Midbrain (tissue), 1 donor: ENCODE measurements around the gene ZMIZ1.

Experiments used
- DNase-seq: peaks from one replicate; lab custom pipeline; 2025; lab: John Stamatoyannopoulos, UW

ZMIZ1 gene

GRCh38 chr10:79206300-79207095 lies 137.7 kb downstream of the ZMIZ1 start:
- DNase-seq = peak; percentile 53

DNA sequence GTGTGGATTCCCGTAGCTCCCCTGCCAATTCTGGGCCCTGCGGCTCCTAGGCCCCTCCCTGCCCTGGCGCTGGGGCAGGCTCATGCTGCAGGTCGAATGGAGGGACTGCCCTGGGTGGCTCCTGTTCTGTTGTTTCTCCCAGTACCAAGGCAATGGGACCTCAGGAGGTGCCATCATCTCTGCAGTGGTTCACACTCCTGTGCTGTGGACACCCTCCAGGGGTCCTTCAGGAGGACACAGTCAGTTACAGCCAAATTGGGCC lies 138.3 kb downstream of the ZMIZ1 start:
- no peak for DNase-seq

GRCh38 chr10:79207726-79208125 lies 139.0 kb downstream of the ZMIZ1 start:
- DNase-seq = no peak

GRCh38 chr10:79208251-79208983 lies 139.7 kb downstream of the ZMIZ1 start:
- DNase-seq = no peak

DNA sequence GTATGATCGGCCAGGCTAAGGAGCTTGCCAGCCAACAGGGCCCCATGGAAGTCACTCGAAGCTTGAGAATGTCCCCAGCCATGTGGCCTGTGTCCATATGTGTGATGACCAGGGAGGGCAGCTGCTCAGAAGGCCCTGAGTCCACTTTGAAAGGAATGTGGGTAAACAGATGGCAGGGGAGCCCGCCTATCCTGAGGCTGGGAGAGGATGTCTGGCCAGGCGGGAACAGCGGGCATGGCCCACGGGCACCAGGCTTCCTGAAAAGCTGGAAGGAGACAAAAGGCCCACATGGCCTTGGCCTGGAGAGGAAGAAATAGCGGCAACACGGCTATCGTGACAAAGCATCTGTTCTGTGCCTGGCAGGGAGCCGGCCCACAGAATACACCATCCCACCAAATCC lies 140.6 kb downstream of the ZMIZ1 start:
- no peak for DNase-seq

GRCh38 chr10:79209831-79210230 lies 141.1 kb downstream of the ZMIZ1 start:
- DNase-seq = no peak

GRCh38 chr10:79210672-79211071 lies 141.9 kb downstream of the ZMIZ1 start:
- DNase-seq = no peak

GRCh38 chr10:79211616-79212015 lies 142.8 kb downstream of the ZMIZ1 start:
- no peak for DNase-seq

GRCh38 chr10:79215531-79215930 lies 146.8 kb downstream of the ZMIZ1 start:
- DNase-seq = no peak

DNA sequence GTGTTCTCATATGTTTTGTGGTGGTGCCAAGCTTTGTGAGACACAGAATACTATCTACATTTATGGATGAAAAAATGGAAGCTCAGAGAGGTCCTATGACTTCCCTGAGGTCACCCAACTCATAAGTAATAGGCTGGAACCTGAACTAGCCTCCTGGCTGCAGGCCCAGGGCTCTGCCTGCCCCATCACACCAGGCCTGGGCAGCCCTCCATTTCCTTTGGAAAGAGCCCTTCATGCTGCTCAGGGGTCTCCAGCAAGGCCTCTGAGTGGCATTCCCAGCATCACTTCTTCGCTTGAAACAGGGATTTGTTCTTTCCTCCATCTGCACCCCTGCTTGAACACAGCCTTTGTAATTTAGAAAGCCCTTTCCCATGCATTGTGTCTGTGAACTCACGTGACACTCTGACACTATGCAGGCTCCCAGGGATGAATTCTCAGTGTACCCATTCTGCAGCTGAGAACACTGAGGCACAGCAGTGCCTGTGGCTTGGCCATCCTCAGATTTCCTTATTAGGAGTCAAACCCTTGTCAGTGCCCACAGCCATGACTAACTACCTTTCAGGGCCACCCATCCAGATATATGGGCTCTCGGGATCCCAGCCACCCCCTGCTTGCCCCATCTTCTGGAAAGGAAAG lies 150.7 kb downstream of the ZMIZ1 start:
- DNase-seq = no peak

DNA sequence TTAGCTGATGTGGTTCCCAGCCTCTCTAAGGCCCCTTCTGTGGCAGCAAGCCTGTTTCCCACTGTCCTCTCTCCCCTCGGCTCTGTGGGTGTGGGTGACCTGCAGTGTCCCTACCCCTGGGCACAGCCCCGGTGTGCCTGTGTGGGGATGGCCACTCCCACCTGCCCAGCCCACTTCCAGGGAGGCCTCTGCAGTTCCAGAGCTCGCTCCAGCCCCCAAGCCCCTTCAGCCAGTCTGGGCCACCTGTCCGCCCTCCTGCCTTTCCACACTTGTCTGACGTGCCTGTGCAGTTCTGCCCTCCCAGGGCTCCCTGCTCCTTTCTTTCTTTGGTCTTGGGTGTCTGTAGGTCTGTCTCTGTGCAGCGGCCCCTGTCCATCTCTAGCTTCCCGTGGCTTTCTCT lies 151.5 kb downstream of the ZMIZ1 start:
- DNase-seq = no peak

GRCh38 chr10:79221110-79222051 lies 152.6 kb downstream of the ZMIZ1 start:
- peak; percentile 72 for DNase-seq

DNA sequence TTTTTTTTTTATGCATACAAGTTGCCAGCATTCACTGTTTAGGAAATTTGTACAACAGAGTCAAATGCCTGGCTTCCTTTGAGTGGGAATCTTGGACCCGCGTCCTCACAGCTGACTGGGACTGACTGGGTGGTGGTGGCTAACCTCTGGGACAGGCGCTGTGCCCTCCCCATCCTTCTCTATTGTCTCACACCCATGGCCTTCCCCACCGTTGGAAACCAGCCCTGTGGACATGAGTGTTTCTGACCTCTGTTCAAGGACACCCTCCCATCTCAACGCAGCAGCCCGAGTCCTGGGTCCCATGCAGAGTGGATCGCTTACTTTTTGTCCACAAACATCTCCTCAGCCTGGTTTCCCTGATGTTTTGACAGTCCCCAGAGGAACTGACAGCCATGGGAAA lies 153.4 kb downstream of the ZMIZ1 start:
- DNase-seq = no peak

- DNase-seq = peak; percentile 72
These were observed 154.6 kb downstream of the ZMIZ1 start for GRCh38 chr10:79223091-79224048.

DNA sequence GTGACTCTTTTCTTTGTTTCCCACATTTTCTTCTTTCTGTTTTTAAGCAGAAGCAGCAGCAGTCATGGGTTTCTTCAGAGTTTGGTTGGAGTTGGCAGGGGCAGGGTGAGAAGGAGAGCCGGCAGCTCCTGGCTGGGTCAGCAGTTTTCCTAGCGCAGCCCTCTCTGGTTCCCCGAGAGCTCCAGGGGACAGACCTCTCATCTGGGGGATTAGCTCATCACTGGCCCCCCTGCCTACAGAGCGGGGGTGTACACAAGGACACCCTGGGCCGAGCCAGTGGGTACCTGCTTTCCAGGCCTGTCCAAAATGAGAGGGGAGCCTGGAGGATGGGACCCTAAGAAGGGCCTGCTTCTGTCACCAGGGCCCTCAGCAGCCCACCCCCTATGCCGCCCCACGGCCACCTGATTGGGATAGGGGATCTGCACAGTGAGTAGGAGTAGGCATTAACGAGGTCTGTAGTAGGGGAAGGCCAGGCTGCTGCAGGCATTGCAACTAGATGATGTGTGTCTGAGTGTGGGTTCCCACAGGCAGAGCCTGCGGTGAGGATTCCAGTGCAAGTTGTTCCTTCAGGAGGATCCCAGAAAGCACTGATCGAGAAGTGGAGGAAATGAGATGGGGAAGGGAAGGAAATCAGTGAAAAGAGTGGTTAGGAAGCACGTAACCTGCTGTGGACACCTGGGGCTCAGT lies 155.6 kb downstream of the ZMIZ1 start:
- DNase-seq = no peak

GRCh38 chr10:79224992-79225391 lies 156.2 kb downstream of the ZMIZ1 start:
- no peak for DNase-seq

GRCh38 chr10:79226391-79227245 lies 157.9 kb downstream of the ZMIZ1 start:
- DNase-seq = no peak

GRCh38 chr10:79229071-79229541 lies 160.3 kb downstream of the ZMIZ1 start:
- DNase-seq = no peak

DNA sequence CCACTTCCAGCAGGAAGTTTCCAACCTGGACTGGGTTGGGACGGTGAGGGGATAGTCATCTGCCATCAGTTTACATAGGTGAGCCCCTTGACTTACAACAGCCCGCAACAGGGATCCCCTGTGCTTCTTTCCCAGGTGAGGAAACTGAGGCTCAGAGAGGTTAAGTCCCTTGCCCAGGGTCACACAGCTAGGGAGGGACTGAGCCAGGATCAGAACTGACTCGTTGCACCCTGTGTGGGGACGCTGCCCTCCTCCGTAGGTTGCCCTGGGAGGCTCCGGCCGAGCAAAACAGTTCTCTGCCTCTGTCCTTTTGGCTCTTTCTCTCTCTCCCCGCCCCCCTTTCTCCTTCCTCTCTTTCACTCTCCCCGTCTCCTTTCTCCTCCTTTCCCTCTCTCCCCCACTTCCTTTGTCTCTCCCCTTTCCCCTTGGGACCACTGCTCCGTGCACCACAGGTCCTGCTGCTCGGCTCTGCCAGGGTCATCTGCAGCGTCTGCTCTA lies 161.1 kb downstream of the ZMIZ1 start:
- no peak for DNase-seq
